HL-60/S4 treated with retinoic acid at 250 ng/mL for 4 days and 3 days (cell line): ENCODE data around the gene ZBTB42.

Source experiments
- in situ Hi-C: fragments of 300-500 bp; cut with MboI; formaldehyde crosslinking; loops from 2 replicates; pipeline ENCODE4 v1.7.0; 2022; ENCODE audit warnings: low sequenced_read_pairs

ZBTB42 gene

DNA sequence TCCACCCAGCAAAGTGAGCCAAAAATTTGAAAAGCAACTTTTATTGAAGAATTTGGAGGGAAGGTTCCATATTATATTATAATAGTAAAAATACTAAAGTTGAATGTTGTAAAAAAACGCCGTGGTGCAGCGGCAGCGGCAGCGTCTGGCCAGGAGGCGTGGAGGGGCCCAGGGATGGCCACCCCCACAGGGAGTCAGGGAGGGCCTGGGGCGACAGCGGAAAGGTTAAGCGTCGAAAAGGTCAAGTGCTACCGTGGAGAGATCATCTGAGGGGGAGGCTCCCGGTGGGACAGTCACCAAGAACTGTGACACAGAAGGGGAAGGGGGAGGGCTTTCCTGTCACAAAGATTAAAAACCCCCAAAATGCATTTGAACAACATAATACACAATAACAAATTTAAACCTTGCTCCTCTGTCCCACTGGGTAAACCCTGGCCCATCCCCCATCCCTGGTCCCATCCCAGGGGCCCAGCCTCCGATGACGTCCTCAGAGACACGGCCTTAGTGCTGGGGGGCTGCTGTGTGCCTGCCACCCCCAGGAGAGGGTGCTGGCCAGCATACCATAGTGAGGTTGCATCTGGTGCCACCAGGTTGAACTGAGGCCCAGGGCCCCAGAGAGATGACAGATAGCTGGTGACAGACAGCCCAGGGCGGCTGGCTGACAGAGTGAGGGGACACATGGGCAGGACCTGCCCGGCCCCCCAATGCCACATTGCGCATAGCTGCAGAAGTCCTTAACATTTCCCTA is 31.4 kb upstream of the ZBTB42 start:
- in situ Hi-C loops = no loop called here

DNA sequence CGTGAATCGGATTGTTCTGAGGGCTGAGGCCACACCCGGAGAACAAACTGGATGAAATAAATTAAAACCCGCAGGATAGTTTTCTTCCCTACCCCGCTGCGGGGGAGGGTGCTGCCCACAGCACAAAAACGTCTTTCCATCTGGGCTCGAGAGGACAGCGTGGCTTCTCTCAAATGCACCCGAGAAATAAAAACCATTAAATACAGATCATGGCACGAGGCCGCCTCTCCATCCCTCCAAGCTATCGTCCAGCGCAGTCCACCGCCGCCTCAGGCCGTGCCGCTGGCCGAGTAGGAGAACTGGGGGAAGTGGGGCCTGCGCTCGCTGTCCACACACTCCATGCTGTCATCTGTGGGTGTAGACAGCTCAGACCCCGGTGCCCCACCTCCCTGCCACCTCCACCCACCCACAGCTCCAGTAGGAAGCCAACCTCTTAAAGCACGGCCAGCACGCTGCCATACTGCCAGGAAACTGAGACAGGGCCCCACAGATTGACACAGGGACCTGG is 30.8 kb upstream of the ZBTB42 start:
- in situ Hi-C loops = no loop called here

DNA sequence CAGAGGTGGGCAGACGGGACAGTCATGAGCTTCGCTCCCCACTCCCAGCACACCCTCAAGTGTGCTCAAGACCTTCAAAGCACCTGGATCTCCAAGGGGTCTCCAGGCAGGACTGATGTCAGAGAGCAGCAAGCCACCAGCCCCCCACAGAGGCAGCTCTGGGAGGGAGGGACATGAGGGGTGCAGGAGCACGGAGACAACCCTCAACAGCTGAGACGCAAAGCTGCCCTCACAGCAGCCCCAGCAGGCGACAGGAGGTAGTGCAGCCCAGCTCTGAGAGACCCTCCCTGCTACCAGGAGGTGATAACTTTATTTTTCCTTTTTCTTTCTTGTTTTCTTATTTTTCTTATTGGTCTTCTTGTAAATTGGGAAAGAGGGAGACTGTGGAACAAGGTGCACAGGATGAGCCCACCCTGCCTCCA is 30.0 kb upstream of the ZBTB42 start:
- in situ Hi-C loops = no loop called here

GRCh38 chr14:104771374-104771773 is 29.5 kb upstream of the ZBTB42 start:
- in situ Hi-C loops = no loop called here

DNA sequence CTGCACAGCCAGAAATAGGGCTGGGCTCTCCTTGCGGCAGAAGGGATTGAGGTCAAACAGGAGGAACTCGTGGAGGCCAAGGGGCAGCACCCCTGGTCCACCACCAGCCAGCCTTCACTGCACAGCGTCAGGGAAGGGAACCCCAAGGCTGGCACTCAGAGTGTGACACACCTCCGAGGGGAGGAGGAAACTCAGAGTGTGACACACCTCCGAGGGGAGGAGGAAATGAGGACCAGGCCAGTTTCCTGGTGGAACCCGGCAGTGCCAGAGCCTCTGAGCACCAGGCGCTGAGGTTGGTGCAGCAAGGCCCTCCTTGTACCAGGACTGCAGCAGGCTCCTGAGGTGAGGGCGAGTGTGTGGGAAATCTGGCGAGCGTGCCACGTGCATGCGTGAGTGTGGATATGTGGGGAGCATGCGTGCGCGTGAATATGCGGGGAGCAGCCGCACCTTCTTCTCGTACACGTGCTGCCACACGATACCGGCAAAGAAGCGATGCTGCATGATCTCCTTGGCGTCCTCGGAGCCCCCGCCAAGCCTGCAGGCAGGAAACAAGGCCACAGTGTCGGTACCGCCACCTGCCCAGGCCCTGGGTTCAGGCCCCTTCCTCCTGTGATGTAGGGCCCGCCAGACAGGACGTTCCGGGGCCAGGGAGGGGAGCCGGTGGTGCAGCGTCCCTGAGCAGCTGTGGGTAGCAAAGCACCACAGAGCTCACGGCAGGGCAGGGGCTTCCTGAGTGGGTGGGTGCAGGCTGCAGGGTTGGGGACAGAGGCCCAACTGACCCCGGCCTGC is 28.8 kb upstream of the ZBTB42 start:
- in situ Hi-C loops = no loop called here

DNA sequence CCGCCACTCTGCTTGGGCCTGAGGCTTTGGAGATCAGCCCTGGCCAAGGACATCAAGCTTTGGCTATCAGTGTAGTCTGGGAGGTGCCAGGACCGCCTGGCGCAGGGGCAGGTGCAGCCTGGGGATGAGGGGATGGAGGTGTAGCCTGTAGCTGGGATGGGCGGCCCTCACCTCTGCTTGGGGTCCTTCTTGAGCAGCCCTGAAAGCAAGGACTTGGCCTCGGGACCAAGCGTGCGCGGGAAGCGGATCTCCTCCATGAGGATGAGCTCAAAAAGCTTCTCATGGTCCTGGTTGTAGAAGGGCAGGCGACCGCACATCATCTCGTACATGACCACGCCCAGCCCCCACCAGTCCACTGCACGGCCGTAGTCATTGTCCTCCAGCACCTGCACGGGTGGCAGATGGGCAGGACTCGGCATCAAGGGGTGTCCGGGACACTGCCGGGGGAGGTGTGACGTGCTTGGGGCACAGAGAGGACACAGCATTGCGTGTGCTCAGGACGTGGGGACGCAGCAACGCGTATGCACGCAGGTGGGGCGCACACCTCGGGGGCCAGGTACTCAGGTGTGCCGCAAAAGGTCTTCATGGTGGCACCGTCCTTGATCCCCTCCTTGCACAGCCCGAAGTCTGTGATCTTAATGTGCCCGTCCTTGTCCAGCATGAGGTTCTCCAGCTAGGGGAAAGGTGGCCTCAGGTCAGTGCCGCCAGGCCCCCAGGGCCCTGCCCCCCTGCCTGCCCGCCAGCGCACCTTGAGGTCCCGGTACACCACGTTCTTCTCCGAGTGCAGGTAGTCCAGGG is 28.0 kb upstream of the ZBTB42 start:
- in situ Hi-C loops = no loop called here

DNA sequence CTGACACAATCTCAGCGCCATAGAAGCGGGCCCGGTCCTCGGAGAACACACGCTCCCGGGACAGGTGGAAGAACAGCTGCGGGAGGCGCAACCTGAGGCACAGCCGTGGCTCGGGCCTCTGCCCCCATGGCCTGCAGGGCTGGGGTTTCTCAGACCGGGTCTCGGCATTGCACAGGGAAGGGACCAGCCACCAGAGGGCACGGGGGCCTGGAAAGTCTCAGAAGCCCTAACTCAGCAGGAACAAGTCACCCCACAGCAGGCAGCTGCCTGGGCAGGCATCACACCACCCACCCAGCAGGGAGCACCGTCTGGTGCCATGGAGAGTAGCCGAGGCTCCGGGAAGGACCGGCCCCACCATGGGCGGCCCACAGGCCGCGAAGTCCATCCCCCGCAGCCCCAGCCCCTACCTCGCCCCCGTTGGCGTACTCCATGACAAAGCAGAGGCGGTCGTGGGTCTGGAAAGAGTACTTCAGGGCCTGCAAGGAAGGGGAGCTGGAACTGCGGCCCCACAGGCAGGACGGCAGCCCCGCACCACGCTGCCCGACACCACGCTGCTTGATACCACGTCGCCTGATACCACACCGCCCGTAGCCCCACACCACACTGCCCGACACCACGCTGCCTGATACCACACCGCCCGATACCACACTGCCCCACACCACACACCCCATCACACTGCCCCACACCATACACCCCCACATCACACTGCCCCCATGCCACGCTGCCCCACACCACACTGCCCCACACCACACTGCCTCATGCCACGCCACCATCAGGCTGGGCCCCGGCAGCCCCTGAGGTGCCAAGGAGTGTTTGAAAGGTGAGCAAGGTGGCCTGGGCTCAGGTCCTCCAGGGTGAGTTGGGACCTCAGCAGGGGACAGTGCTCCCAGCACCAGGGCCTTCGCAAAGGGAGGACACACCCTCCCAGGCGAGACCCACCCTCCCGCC is 27.1 kb upstream of the ZBTB42 start:
- in situ Hi-C loops = no loop called here

- in situ Hi-C loops = no loop called here
Observed at GRCh38 chr14:104774453-104775072, 26.3 kb upstream of the ZBTB42 start.

DNA sequence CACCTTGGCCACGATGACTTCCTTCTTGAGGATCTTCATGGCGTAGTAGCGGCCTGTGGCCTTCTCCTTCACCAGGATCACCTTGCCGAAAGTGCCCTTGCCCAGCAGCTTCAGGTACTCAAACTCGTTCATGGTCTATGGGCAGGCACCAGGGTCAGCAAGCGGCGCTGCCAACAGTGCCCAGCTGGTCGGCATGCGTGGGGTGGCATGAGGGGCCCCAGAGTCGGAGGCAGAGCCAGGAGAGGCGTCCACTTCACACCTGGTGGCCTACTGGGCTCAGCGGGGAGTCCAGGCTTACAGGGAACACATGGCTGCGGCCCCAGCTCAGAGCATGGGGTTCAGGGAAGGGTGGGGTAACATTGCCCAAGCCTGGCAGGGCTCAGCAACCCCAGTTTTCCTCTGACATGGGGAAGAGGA is 25.8 kb upstream of the ZBTB42 start:
- in situ Hi-C loops = no loop called here

- in situ Hi-C loops = no loop called here
Observed at GRCh38 chr14:104776481-104776880, 24.4 kb upstream of the ZBTB42 start.

DNA sequence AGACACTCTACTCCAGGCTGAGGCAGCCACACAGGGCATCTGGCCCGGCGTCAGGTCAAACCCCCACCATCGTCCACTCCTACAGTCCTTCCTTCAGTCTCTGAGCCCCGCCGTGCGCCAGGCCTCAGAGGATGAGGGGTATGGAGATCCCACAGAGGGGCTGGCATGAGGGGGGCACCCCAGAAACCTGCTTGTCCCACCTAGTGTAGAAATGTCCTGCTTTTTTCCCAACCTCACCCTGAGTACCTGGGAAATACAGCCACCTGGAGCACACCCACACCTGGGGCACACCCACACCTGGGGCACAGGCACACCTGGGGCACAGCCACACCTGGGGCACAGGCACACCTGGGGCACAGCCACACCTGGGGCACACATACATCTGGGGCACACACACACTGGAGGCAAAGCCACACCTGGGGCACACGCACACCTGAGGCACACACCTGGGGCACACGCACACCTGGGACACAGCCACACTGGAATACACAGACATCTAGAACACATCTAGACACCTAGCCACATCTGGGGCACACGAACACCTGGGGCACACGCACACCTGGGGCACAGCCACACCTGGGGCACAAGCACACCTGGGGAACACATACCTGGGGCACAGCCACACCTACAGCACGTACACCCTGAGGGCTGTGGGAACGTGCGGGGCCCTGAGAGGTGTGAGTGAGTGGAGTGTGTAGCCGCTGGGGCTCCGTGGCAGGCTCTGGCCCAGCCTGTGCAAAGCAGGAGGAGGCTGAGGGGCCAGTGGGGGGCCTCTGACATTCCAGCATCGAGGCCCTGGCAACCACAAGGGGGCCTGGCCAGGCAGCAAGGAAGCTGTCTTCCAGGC is 23.7 kb upstream of the ZBTB42 start:
- in situ Hi-C loops = no loop called here

GRCh38 chr14:104777808-104778249 is 23.1 kb upstream of the ZBTB42 start:
- in situ Hi-C loops = no loop called here

- in situ Hi-C loops = no loop called here
Observed at GRCh38 chr14:104778694-104779331, 22.1 kb upstream of the ZBTB42 start.

DNA sequence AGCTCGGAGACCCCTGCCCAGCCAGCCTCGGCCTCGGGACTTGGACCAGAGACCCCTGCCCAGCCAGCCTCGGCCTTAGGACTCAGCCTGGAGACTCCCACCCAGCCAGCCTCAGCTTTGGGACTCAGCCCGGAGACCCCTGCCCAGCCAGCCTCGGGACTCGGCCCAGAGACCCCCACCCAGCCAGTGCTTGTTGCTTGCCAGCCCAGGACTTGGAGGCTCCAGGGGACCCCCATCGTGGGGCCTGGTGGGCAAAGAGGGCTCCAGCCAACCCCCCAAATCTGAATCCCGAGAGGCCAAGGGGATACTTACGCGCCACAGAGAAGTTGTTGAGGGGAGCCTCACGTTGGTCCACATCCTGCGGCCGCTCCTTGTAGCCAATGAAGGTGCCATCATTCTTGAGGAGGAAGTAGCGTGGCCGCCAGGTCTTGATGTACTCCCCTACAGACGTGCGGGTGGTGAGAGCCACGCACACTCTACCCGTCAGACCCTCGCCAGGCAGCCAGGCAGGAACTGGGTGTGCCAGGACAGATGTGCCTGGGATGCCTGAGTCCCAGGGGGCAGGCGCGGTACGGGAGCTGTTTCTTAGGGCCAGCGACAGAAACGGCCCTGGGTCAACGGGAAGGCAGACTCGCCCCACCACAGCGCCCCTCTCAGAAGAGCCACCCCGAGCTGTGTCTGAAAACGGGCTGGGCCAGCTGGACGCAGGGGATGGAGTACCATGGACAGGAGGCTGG is 21.0 kb upstream of the ZBTB42 start:
- in situ Hi-C loops = no loop called here

DNA sequence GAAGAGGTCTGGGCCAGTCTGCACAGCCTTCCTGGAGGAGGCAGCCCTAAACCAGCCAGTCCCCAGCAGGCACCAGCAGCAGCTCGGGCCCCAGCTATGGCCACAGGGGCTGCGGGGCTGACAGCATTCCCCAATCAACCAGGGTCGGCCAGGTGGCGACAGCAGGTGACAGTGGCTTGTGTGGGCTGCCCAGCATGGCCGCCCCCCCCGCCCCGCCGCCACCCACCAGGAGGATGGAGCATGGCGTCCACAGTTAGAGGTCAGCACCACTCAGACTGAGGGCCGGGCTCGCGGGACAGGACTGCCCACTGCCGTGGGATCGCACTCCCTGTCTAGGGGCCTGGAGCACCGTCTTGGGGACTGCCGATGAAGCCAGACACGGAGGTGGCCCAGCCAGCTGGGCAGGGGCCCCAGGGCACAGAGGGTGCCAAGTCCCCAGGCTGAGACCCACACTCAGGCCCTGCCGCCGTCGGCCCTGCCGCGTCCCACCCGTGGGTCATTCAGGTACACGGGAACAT is 20.3 kb upstream of the ZBTB42 start:
- in situ Hi-C loops = no loop called here

- in situ Hi-C loops = no loop called here
Observed at GRCh38 chr14:104781271-104782077, 19.4 kb upstream of the ZBTB42 start.
